Ovary (tissue), 3 donors: ENCODE data around the gene SPRN.

Source experiments
- EP300 ChIP-seq: sonication (generic); formaldehyde crosslinking; IDR thresholded peaks from one replicate; pipeline ENCODE4 v1.6.1; 2017; ENCODE audit warnings: antibody characterized with exemption
- POLR2A ChIP-seq: fragments of 450-650 bp; IDR thresholded peaks from one replicate; pipeline ENCODE4 v1.6.1; 2017; ENCODE audit warnings: antibody characterized with exemption, mild to moderate bottlenecking, moderate library complexity
- TF ChIP-seq, protein P1 (sequence below), 3 donors: fragments of 450-650 bp in 2 of 3; fragments of 200-600 bp in 1 of 3; IDR thresholded peaks; one replicate each; pipeline versions ENCODE4 v1.5.1 to v1.8.0; 2016 to 2022; ENCODE audit warnings: antibody characterized with exemption in 3 of 3, mild to moderate bottlenecking in 1 of 3
- donor health status: DM: no; HTN: no; CAD: no.

DNA sequence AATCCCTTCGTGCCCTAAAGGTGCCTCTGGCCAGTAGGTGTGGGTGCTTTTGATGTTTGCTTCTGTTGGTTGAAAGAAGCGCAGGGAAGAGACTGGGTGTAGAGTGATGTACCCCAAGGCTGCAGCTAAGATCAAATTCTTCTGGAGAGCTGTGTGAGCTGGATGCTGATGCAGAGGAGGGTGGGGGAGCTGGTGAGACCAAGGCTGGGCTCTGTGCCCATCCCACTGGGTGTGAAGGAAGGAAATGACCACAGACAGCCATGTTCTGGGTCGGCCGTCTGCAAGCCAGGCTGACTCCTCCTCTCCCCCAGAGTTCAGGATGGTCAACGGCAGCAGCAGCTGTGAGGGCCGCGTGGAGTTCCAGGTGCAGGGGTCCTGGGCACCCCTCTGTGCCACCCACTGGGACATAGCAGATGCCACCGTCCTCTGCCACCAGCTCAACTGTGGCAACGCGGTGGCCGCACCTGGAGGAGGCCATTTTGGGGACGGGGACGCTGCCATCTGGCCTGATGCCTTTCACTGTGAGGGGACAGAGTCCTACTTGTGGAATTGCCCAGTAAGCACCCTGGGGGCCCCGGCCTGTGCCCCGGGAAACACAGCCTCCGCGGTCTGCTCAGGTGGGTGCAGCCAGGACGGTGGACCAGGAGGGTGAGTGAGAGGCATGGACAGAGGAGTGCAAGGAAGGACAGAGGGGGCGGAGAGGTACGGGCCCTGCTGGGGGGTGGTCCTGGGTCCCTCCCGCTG lies 34.5 kb upstream of the SPRN start:
- TF ChIP-seq, protein P1, sequence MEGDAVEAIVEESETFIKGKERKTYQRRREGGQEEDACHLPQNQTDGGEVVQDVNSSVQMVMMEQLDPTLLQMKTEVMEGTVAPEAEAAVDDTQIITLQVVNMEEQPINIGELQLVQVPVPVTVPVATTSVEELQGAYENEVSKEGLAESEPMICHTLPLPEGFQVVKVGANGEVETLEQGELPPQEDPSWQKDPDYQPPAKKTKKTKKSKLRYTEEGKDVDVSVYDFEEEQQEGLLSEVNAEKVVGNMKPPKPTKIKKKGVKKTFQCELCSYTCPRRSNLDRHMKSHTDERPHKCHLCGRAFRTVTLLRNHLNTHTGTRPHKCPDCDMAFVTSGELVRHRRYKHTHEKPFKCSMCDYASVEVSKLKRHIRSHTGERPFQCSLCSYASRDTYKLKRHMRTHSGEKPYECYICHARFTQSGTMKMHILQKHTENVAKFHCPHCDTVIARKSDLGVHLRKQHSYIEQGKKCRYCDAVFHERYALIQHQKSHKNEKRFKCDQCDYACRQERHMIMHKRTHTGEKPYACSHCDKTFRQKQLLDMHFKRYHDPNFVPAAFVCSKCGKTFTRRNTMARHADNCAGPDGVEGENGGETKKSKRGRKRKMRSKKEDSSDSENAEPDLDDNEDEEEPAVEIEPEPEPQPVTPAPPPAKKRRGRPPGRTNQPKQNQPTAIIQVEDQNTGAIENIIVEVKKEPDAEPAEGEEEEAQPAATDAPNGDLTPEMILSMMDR (IDR thresholded peaks at IDR 0.05) = no peak
- no peak for TF ChIP-seq POLR2A
- TF ChIP-seq EP300 = no peak
